HG03064 (cell line): ENCODE results near the gene BTNL3.
"Not testable (repeated sequence)": the region's sequence is repeated elsewhere in the genome, so short reads cannot be mapped to it uniquely, and the experiment has no call there.

Experiments used
- ATAC-seq: cut with Tn5 transposase; IDR thresholded peaks from one replicate; pipeline ENCODE4 v1.9.1; 2021; ENCODE audit warnings: low read depth; ENCODE audit not compliant: unreplicated experiment

The BTNL3 gene

GRCh38 chr5:181017448-181017847, 28.8 kb downstream of the BTNL3 start:
- not testable (repeated sequence) for ATAC-seq

DNA sequence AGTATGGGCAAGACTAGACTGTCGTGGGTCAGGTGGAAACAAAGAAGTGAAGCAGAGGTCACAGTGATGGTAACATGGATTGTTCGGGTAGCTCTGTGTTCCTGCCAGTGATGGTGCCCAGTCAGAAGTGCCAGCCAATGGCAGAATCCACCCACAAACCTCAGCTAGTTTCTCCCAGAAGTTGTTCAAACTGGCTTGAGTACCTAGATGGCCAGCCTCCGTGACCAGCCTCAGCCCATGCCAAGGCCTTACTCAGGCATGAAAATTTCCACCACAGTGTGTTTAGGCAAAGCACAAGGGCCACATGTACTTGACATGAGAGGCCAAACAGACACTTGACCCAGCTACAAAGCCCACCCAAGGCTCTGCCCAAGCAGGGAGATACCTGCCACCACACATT, 32.0 kb downstream of the BTNL3 start:
- no peak for ATAC-seq

DNA sequence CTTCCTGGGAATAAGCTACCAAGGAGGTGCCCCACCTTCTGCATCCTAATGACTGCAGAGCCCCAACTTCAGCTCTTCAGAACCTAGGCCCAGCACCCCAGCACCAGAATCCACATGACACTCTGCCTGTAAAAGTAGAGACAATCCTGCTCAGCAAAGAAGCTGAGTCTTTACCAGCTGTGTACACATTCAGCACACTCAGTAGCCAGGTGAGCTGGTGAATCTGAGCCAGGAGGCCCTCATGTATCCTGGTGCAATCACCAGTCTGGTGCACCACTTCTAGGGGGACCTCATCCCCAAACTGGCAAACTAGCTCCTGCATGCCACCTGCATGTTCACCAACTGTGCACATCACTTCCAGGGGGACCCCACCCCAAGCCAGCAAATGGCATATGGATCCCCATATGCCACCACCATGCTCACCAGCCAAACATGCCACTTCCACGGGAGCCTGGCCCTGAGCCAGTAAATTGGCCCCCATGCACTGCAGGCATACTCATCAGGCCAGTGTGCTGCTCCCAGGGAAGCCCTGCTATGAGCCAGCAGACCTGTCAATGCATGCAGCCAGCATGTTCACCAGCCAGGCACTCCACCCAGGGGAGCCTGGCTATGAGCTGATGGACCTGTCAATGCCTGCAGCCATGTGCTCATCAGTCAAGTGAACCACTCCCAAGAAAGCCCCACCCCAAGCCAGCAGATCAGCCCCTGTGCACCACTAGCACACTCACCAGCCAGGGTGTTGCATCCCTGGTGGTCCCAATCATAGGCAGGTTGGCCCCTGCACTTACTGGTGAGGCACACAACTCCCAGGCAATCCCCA, 35.8 kb downstream of the BTNL3 start:
- no peak for ATAC-seq

DNA sequence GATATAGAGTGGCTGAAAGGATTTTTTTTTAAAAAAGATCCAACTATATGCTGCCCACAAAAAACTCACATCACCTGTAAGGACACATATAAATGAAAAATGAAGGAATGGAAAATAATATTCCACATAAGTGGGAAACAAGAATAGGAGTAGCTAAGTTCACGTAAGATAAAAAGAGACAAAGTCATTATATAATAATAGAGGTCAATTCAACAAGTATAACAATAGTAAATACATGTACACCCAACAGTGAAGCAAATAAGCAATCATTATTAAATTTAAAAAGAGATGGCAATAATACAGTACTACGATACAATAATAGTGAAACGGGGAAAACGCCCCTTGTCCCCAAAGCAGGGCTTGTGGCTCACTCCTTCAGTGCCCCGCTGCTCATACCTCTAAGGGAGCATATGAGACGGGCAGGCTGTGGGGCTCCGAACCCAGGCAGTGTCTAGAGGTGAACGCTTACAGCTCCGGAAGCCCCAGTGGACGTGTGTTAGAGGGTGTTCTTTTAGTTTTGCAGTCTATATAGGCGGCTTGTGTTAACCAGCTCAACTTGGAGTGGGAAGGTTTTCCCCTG, 38.9 kb downstream of the BTNL3 start:
- ATAC-seq: no peak

- ATAC-seq: no peak
Measured at GRCh38 chr5:181028032-181028819, 39.6 kb downstream of the BTNL3 start.

DNA sequence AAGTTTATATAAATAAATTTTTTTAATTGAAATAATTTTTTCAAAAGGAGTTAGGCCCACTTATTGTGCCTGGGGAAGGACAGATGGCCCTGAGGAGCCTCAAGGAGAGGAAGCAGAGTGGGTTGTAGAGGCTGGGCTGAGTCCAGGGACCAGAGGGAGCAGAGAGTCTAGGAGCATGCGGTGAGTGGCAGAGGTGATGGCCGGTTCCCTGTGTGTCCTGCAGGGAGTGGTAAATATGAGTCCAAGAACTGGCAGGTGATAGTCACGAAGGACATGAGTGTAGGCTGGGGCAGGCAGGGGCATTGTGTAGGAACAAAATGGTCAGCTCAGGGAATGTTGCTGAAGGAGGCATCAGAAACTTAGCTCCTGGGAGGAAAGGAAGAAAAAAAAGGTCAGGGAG, 43.1 kb downstream of the BTNL3 start:
- no peak for ATAC-seq

DNA sequence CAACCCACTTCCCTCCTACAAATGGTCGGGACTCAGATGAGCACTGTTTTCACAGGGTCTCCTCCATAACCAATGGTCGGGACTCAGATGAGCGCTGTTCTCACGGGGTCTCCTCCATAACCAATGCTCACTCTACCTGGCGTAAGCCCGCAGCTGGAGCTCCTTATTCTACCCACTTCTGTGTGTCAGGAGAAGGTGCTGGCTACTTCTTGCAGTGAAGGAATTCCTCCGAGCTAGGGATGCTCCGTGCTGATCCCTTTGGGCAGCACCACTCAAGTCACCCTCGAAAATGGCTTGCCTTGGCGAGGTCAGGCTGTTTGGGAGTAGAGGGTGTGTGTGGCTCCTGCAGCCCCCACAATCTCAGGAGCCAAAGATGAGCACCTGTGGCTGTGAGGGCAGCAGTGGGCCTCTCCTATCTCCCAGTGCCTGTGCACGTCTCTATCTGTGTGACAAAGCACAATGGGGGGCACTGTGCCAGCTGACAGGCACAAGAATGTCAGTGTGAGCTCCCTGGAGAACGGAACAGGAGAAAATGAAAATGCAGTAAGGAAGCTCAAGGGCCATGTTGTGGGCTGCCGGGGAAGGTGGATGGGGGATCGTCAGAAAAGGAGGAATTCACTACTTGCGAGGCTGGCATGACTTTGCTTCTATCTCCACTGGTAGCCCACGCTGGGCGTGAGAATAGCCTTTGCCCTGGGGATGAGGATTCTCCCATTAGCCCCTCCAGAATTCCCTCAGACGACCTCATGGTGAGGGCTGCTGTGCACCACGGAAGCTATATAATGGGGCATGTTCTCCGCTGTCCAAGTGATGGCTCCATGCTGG, 47.6 kb downstream of the BTNL3 start:
- no peak for ATAC-seq

DNA sequence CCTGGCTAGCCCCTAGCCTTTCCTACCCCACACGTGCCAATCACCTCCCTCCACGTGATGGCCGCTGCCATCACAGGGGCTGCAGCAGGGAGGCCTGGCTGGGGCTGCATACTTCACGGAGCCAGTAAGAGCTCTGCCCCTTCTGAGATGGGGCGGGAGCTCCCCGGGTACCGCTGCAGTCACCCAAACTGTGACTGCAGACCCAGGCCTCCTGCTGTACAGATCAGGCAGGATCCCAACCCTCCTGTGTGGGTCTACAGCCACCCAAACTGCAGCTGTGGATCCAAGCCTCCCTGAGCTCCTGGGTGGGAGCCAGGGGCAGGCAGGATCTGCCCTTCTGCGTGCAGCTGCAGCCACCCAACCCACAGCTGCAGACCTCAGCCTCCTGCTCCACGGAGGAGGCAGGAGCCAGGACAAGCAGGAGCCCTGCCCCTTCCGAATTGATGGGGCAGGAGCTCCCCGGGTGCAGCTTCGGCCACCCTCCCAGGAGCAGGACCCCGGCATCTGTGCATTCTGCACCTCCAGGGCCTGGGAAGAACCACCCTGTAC, 48.2 kb downstream of the BTNL3 start:
- no peak for ATAC-seq

GRCh38 chr5:181037365-181037861, 48.8 kb downstream of the BTNL3 start:
- ATAC-seq: no peak

DNA sequence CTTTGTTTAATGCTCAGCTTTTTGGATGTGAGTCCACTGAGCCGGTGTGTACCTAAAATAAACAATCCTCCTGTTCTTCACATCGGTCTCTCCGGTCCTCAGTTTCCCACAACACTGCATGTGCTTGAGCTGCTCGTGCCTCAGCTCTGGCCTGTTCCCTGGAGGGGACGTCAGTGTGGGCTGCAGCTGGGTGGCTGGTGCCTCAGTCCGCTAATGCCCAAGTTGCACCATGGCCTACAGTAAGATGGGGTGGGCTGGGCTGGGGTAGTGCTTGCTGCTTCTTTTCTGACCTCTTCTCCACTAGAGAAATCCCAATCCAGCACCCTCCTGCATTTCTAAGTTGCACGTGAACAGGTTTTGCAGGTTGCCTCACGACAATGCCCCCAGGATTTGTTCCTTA, 50.8 kb downstream of the BTNL3 start:
- no peak for ATAC-seq

- no peak for ATAC-seq
Measured at GRCh38 chr5:181039931-181040630, 51.4 kb downstream of the BTNL3 start, which contains the start of gene BTNL9. TSS of gene BTNL9 (plus strand) at chr5:181040266. CDS start at chr5:181045490, 5,224 bp downstream.

GRCh38 chr5:181040631-181040945, 51.9 kb downstream of the BTNL3 start:
- no peak for ATAC-seq

DNA sequence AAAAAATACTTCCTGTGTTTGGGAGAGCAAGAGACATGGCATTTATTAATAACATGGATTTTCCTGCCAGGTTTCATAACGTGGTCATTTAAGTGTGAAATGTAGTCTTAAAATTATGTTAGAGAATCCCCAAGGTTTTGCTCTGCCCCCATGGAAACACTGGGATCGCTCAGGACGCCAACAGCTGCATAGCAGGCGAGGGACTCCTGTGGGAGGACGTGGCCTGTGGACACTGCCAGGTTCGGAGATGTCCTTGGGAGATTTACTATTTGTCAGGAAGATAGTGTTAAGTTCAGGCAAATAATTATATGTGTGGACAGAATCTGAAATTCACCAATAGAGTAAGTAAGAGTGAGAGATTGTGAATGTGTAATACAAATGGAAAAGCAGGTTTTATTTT, 52.4 kb downstream of the BTNL3 start:
- ATAC-seq: no peak

- ATAC-seq: no peak
Measured at GRCh38 chr5:181042036-181042713, 53.5 kb downstream of the BTNL3 start.

DNA sequence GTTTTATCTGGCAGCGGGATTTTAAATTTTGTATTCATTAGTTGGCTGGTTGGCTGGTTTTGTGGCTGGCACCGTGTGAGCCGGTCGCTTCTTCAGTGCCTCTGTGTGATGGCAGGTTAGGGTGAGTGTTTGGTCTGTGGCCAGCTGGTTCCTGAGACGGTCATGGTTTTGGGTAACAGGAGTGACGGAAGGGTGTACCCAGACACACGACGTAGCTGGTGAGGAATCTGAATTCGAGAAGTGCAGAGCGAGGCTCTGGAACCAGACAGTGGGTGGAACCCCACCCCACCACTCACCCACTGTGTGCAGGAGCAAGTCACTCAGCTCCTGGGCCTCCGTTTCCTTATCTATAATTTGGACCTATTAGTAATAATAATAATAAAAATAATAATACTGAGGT, 54.1 kb downstream of the BTNL3 start:
- ATAC-seq: no peak

GRCh38 chr5:181043285-181044092, 54.8 kb downstream of the BTNL3 start:
- ATAC-seq: no peak

DNA sequence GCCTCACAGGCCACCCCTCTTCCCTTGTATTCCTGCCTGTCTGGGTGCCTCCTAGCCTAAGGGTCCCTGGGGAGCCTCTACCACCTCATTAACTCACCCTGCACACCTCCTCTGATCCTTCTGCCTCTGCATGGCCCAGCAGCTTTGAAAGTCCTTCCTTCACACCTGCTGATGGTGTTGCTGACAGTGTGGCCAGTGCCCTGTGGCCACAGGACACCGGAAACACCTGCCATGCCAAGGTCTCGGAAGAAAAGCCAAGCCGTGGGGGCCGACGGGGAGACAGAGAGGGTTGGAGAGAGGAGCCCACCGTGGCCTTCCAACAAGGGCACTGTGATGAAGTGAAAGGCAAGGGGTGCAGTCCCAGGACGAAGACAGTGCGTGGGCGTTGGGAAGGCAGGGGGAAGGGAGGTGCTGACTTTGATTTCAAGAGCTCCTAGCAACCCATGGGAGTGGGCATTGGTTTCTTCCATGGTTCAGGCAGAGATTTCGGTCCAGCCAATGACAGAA, 55.5 kb downstream of the BTNL3 start:
- ATAC-seq: no peak

- no peak for ATAC-seq
Measured at GRCh38 chr5:181044662-181045305, 56.1 kb downstream of the BTNL3 start.
